Lower lobe of right lung (tissue), 2 donors: ENCODE results near the gene AFAP1. TPM values are rescaled to one million over a fixed set of nuclear protein-coding genes. Genes with fewer than 3 reads are reported as not detected.
A peak's percentile ranks its signal among the peaks of the same experiment; 100 is the strongest.

Experiments
- ATAC-seq, 2 donors: fragments of 200-7000 bp; cut with Tn5 transposase; one replicate each; pipeline ENCODE4 v1.9.1; 2020 to 2022; ENCODE audit warnings: mild to moderate bottlenecking in 2 of 2, moderate library complexity in 2 of 2
- DNase-seq: peaks from one replicate; pipeline ENCODE4 v3.0.0-alpha.2; 2020
- H3K27ac ChIP-seq: fragments of 200-600 bp; one replicate; pipeline ENCODE4 v1.8.0; 2022
- H3K27me3 ChIP-seq: fragments of 200-600 bp; one replicate; pipeline ENCODE4 v1.8.0; 2022; ENCODE audit warnings: low read depth
- H3K36me3 ChIP-seq: fragments of 200-600 bp; one replicate; pipeline ENCODE4 v1.8.0; 2022; ENCODE audit warnings: mild to moderate bottlenecking
- H3K4me1 ChIP-seq: fragments of 200-600 bp; one replicate; pipeline ENCODE4 v1.8.0; 2022
- H3K4me3 ChIP-seq: fragments of 200-600 bp; one replicate; pipeline ENCODE4 v1.8.0; 2022; ENCODE audit warnings: mild to moderate bottlenecking
- H3K9me3 ChIP-seq: fragments of 200-600 bp; one replicate; pipeline ENCODE4 v1.8.0; 2022
- intact Hi-C: fragments of 100-400 bp; cut with DNase I; formaldehyde crosslinking; loops from one replicate; pipeline ENCODE4 v1.11.0; 2022
- total RNA-seq: library from RNA; stranded (reverse); fragmentation: NEBNext Ultra II Directional; extraction: Animal tissue kit (Norgen Biotek cat#: 25700); gene quantifications from one replicate; pipeline ENCODE4 v1.2.1, GENCODE V29; 2021
- TF ChIP-seq, protein P1 (sequence below): fragments of 200-600 bp; IDR thresholded peaks from one replicate; pipeline ENCODE4 v1.8.0; 2022; ENCODE audit warnings: antibody characterized with exemption, mild to moderate bottlenecking
- donor health status: DM: no; HTN: yes; CAD: no; lungs with severe emphysema.

Gene AFAP1
- total RNA-seq, 1 donor from 2014 or later, result 21.0 TPM

DNA sequence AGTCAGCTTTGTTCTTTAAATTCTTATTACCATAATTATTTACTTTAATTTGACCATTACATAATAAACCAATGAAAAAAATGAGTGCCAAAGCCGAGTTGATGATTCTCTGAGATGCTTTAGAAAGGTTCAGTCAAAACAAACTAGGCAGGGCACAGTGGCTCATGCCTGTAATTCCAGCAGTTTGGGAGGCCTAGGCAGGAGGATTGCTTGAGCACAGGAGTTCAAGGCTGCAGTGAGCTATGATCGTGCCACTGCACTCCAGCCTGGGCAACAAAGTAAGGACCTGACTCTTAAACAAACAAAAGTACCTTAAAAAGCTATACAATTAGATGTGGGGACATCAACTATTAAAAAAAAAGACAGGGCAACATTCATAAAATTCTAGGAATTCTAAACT, 75.0 kb downstream of the AFAP1 start:
- intact Hi-C loops, result no loop called here
- Histone ChIP-seq H3K9me3 (no peaks in the 10 kb centered on the region), H3K27me3 (no peaks in the 10 kb centered on the region), H3K36me3 (peaks cover 12% of the 10 kb centered on the region), H3K4me3 (no peak overlapping the region), H3K27ac (no peak overlapping the region), H3K4me1 (peaks cover 7% of the 10 kb centered on the region)
- DNase-seq, result no peak
- TF ChIP-seq, protein P1, sequence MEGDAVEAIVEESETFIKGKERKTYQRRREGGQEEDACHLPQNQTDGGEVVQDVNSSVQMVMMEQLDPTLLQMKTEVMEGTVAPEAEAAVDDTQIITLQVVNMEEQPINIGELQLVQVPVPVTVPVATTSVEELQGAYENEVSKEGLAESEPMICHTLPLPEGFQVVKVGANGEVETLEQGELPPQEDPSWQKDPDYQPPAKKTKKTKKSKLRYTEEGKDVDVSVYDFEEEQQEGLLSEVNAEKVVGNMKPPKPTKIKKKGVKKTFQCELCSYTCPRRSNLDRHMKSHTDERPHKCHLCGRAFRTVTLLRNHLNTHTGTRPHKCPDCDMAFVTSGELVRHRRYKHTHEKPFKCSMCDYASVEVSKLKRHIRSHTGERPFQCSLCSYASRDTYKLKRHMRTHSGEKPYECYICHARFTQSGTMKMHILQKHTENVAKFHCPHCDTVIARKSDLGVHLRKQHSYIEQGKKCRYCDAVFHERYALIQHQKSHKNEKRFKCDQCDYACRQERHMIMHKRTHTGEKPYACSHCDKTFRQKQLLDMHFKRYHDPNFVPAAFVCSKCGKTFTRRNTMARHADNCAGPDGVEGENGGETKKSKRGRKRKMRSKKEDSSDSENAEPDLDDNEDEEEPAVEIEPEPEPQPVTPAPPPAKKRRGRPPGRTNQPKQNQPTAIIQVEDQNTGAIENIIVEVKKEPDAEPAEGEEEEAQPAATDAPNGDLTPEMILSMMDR, result no peak
- ATAC-seq, result no peak

DNA sequence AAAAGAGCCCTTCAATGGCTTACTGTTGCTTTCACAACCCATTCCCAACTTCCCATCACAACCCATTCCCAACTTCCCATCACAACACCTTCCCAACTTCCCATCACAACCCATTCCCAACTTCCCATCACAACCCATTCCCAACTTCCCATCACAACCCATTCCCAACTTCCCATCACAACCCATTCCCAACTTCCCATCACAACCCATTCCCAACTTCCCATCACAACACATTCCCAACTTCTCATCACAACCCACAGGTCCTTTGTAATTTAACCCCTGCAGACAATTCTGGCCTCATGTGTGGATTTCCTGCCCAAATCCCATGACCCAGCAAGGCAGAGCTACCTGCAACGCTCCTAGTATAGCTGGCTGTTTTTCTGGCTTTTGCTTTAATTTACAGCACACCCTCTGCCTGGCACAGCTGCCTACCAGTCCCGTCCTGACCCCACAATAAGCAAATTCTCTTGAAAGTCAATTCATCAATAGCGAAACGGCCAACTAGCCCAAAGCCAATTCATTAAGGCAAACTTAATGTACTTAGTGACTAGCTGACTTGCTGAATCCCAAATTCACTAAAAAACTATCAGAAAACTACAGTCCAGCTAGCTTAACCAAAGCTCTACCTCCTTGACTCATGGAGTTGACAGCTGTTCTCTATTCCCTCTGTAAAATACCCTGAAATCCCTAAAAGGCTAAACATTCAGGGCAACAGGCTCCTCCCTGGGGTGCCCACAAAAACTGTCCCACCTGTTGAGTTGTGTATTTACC, 75.6 kb downstream of the AFAP1 start:
- H3K4me3 ChIP-seq, result no peak overlapping the region
- ATAC-seq (peak in 1 of 2 donors; percentile 36), DNase-seq (no peak)
- peaks cover 12% of the 10 kb centered on the region for H3K36me3 ChIP-seq
- intact Hi-C loops, result no loop called here
- H3K4me1 ChIP-seq, result peaks cover 7% of the 10 kb centered on the region
- TF ChIP-seq, protein P1, result no peak
- no peaks in the 10 kb centered on the region for H3K27me3 ChIP-seq
- no peak overlapping the region for H3K27ac ChIP-seq
- no peaks in the 10 kb centered on the region for H3K9me3 ChIP-seq

DNA sequence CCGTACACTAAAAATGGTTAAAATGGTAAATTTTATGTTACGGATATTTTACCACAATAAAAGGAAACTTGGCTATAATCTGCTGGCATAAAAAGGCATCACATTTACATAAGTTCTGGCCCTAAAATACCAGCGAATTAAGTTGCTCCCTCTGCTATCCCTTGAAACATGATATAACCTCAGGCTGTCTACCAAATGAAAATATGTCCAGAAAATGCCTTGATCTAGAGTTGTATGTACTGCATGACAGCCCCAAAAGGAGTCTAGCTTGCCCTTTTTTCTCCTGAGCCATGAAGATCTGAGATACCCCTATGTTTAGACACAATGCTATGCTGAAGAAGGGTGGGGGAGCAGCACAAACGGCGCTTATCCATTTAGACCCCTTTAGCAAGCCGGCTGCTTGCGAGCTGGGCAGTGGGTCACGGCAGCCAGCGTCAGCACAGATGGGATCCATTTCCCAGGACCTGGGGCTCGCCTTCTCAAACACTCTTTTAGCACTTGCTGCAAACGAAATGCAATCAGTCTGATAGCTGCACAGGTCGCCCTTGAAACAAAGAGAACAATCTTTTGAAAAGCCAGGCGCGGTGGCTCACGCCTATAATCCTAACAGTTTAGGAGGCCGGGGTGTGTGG, 77.0 kb downstream of the AFAP1 start:
- Histone ChIP-seq H3K27ac (no peak overlapping the region), H3K4me1 (peaks cover 9% of the 10 kb centered on the region), H3K9me3 (no peaks in the 10 kb centered on the region), H3K27me3 (no peaks in the 10 kb centered on the region), H3K36me3 (peaks cover 5% of the 10 kb centered on the region), H3K4me3 (no peak overlapping the region)
- intact Hi-C loops, result no loop called here
- DNase-seq (no peak), ATAC-seq (no peak)
- TF ChIP-seq, protein P1, result no peak

DNA sequence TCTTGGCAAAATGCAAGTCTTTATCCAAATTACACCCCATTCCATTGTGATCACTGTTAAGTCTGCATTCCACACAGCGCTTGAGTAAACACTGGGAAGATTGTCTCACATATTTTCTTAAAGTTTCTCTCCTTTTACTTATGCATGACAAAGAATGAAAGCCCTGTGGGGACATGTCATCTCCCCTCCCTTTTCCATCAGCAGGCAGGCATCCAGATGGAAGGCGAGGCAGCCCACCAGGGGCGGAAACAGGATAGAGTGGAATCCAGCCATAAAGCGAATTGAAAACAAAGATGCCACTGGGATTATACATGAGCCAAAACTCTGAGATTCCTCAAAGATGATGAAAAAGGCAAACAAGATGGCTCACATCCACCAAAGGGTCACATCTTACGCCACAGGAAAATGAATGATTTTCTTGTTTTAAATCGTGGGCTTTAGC, 78.2 kb downstream of the AFAP1 start:
- DNase-seq (no peak), ATAC-seq (no peak)
- Histone ChIP-seq H3K36me3 (peaks cover 5% of the 10 kb centered on the region), H3K27ac (no peak overlapping the region), H3K9me3 (no peaks in the 10 kb centered on the region), H3K27me3 (no peaks in the 10 kb centered on the region), H3K4me1 (peaks cover 21% of the 10 kb centered on the region), H3K4me3 (no peak overlapping the region)
- intact Hi-C loops, result no loop called here
- TF ChIP-seq, protein P1, result no peak

DNA sequence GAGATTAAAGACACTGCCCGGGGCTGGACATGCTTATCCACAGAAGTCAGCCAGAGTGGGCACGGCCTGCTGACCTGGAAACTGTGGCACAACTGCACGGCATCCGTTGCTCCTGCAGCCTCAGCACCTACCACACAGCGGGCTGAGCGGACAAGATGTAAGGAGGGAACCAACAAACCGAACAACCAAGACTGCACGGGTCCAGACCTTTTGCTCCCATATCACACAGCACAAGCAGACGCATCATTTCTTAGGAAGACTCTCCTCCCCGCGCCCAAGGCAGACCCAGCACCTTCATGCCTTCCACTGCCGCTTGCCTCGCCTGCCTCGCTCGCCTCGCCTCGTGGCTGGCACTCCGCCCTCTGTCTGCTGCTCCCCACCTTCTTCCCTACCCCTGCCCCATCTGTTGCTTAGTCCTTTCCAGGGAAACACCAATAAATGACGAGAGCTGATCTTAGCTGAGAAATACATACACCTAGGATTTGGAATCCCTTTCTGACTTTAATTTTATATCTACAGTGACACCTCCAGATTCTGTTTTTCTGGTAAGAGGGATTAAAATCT, 79.0 kb downstream of the AFAP1 start:
- H3K27ac ChIP-seq, result no peak overlapping the region
- H3K4me1 ChIP-seq, result peaks cover 21% of the 10 kb centered on the region
- DNase-seq, result no peak
- no peaks in the 10 kb centered on the region for H3K9me3 ChIP-seq
- no peaks in the 10 kb centered on the region for H3K27me3 ChIP-seq
- TF ChIP-seq, protein P1, result no peak
- H3K36me3 ChIP-seq, result peaks cover 5% of the 10 kb centered on the region
- ATAC-seq, result no peak
- no peak overlapping the region for H3K4me3 ChIP-seq
- intact Hi-C loops, result no loop called here
